ENCODE results near the gene SMURF1. TPM values are rescaled to one million over a fixed set of nuclear protein-coding genes. Genes with fewer than 3 reads are reported as not detected.

SMURF1 gene
- total RNA-seq, 1 donor from 2014 or later: 31.9 TPM

DNA sequence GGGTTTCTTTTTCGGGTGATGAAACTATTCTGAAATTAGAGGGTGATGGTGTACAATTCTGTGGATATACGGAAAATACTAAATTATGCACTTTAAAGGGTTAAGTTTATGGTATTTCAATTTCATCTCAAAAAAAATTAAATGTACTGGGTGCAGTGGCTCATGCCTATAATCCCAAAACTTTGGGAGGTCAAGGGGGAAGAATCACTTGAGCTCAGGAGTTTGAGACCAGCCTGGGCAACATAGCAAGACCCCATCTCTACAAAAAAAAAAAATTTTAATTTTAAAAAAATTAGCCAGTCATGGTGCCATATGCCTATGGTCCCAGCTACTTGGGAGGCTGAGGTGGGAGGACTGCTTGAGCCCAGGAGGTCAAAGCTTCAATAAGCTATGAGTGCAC lies 57.0 kb downstream of the SMURF1 start:
- no peak overlapping the region for H3K4me3 Mint-ChIP-seq (ENCODE audit: low read depth)
- peaks cover 41% of the 10 kb centered on the region for H3K4me1 Mint-ChIP-seq (ENCODE audit: low read depth)
- no peak for DNase-seq (ENCODE audit: low spot score, unreplicated experiment)
- peaks cover 19% of the 10 kb centered on the region for H3K36me3 Mint-ChIP-seq (ENCODE audit: insufficient read depth)
- no peak overlapping the region for H3K27ac Mint-ChIP-seq
- TF ChIP-seq, protein P1, sequence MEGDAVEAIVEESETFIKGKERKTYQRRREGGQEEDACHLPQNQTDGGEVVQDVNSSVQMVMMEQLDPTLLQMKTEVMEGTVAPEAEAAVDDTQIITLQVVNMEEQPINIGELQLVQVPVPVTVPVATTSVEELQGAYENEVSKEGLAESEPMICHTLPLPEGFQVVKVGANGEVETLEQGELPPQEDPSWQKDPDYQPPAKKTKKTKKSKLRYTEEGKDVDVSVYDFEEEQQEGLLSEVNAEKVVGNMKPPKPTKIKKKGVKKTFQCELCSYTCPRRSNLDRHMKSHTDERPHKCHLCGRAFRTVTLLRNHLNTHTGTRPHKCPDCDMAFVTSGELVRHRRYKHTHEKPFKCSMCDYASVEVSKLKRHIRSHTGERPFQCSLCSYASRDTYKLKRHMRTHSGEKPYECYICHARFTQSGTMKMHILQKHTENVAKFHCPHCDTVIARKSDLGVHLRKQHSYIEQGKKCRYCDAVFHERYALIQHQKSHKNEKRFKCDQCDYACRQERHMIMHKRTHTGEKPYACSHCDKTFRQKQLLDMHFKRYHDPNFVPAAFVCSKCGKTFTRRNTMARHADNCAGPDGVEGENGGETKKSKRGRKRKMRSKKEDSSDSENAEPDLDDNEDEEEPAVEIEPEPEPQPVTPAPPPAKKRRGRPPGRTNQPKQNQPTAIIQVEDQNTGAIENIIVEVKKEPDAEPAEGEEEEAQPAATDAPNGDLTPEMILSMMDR (IDR thresholded peaks at IDR 0.05; ENCODE audit: unreplicated experiment): no peak
- H3K27me3 Mint-ChIP-seq: no peaks in the 10 kb centered on the region
- peaks cover 9% of the 10 kb centered on the region for H3K9me3 Mint-ChIP-seq (ENCODE audit: low read depth)

DNA sequence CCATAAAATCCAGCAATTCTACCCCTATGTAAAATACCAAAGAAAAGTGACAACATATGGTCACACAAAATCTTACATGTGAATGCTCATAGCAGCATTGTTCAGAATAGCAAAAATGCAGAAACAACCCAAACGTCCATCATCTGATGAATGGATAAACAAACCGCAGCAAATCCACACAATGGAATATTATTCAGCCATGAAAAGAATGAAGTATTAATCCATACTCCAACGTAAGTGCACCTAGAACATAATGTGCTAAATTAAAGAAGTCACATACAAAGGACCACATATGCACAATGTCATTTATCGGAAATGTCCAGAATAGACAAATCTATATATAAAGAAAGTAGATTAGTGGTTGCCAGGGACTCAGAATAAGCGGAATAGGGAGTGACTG lies 57.4 kb downstream of the SMURF1 start:
- Mint-ChIP-seq H3K27me3 (no peaks in the 10 kb centered on the region), H3K9me3 (ENCODE audit: low read depth) (peaks cover 9% of the 10 kb centered on the region), H3K36me3 (ENCODE audit: insufficient read depth) (peaks cover 19% of the 10 kb centered on the region), H3K4me1 (ENCODE audit: low read depth) (peaks cover 37% of the 10 kb centered on the region), H3K27ac (no peak overlapping the region), H3K4me3 (ENCODE audit: low read depth) (no peak overlapping the region)
- DNase-seq (ENCODE audit: low spot score, unreplicated experiment): no peak
- TF ChIP-seq, protein P1 (IDR thresholded peaks at IDR 0.05; ENCODE audit: unreplicated experiment): no peak

DNA sequence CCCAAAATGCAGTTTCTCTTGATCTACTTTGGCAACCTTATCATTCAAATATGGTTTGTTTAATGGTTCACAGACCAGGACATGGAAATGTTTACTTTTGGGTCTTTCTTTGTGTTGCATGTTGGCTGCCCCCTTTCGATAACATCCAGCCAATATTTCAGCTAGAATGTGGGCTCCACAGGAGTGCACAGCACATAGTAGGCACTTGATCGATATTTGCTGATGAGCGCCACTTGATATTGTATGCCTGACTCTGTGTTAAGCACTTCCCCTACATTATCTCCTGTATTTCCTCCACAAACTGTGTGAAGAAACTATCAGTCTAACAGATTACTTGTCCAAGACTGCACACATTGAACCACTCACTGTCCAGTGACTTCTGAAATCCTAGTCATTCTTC lies 60.2 kb downstream of the SMURF1 start:
- no peak for DNase-seq (ENCODE audit: low spot score, unreplicated experiment)
- Mint-ChIP-seq H3K4me1 (ENCODE audit: low read depth) (peaks cover 34% of the 10 kb centered on the region), H3K27me3 (no peaks in the 10 kb centered on the region), H3K27ac (peak overlapping the region; percentile 90), H3K9me3 (ENCODE audit: low read depth) (peaks cover 9% of the 10 kb centered on the region), H3K4me3 (ENCODE audit: low read depth) (no peak overlapping the region), H3K36me3 (ENCODE audit: insufficient read depth) (peaks cover 19% of the 10 kb centered on the region)
- TF ChIP-seq, protein P1 (IDR thresholded peaks at IDR 0.05; ENCODE audit: unreplicated experiment): no peak

DNA sequence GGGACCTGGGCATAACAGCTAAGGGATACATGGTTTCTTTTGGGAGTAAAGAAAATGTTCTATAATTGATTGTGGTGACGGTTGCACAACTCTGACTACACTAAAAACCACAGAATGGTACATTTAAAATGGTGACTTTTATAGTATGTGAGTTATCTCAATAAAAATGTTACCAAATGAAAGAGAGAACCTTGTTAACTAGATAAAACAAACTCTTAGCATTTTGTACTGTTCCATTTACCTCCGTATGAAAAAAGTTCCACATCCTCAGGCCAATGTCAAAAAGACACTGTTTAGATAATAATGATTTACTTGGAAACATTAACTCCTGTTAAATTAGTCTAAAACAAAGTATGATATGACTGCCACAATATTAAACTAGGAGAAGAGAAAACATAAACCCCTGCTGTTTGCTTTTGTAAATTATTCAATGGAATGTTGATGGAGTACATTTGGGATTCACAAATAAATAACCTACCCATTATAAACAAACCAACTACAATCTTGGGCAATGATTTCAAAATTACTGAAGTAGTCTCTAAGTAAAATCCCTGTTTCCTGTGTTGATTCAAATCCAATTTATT lies 60.7 kb downstream of the SMURF1 start:
- Mint-ChIP-seq H3K4me1 (ENCODE audit: low read depth) (peaks cover 31% of the 10 kb centered on the region), H3K4me3 (ENCODE audit: low read depth) (no peak overlapping the region), H3K27ac (no peak overlapping the region), H3K27me3 (no peaks in the 10 kb centered on the region), H3K36me3 (ENCODE audit: insufficient read depth) (peaks cover 15% of the 10 kb centered on the region), H3K9me3 (ENCODE audit: low read depth) (peaks cover 9% of the 10 kb centered on the region)
- no peak for DNase-seq (ENCODE audit: low spot score, unreplicated experiment)
- TF ChIP-seq, protein P1 (IDR thresholded peaks at IDR 0.05; ENCODE audit: unreplicated experiment): no peak

DNA sequence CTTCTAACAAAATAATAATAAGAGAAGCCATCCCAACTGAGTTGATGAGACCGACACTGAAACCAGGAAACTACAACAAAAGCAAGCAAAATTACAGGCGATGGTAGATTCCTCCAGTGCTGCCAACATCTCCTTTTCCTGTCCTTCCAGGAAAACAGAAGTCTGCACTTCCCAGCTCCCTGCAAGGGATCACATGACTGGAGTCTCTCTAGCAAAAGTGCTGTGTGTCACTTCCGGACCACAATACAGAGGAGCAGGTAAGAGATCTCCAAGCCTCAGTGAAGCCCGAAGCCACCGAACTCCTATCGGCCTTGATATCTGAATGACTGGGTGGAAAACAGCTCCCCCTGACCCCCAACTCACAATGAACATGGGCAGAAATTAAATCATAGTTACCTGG lies 63.2 kb downstream of the SMURF1 start:
- TF ChIP-seq, protein P1 (IDR thresholded peaks at IDR 0.05; ENCODE audit: unreplicated experiment): no peak
- Mint-ChIP-seq H3K27ac (no peak overlapping the region), H3K4me3 (ENCODE audit: low read depth) (no peak overlapping the region), H3K4me1 (ENCODE audit: low read depth) (peaks cover 31% of the 10 kb centered on the region), H3K36me3 (ENCODE audit: insufficient read depth) (peaks cover 3% of the 10 kb centered on the region), H3K9me3 (ENCODE audit: low read depth) (peaks cover 4% of the 10 kb centered on the region), H3K27me3 (no peaks in the 10 kb centered on the region)
- DNase-seq (ENCODE audit: low spot score, unreplicated experiment): no peak

Data from progenitor cell of endocrine pancreas (in vitro differentiated cells).